Stimulated activated CD4-positive, alpha-beta T cell treated with anti-CD3 and anti-CD28 coated beads, Interleukin-12 subunit alpha, Interleukin-12 subunit beta, amount 100 ng/mL, for 48 hours (primary cell): ENCODE data around the gene LPCAT1.
"Not testable (repeated sequence)": the region's sequence is repeated elsewhere in the genome, so short reads cannot be mapped to it uniquely, and the experiment has no call there.

Source experiments
- DNase-seq, 3 donors: peaks; one replicate each; pipeline ENCODE4 v3.0.0-alpha.2; 2020; ENCODE audit warnings: low read depth in 2 of 3, low spot score in 1 of 3

LPCAT1 gene

DNA sequence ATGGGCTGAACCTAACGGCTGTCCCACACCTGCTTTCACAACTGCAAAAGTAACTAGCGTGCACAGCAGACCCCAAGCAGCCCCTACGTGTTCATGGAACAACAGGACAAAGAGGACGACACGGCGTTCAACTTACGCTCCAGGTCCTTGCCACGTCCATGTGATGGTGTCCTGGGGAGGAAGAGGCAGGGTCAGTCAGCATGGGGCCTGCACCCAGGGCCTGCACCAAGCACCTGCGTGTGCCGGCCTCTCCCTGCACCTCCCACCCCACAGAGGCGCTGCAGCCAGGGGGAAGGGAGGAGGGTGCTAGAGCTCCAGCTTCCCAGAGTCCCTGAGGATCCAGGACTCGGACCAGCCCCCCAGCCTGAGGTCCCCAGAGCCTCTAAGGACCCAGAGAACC is 43.0 kb downstream of the LPCAT1 start:
- DNase-seq = no peak

DNA sequence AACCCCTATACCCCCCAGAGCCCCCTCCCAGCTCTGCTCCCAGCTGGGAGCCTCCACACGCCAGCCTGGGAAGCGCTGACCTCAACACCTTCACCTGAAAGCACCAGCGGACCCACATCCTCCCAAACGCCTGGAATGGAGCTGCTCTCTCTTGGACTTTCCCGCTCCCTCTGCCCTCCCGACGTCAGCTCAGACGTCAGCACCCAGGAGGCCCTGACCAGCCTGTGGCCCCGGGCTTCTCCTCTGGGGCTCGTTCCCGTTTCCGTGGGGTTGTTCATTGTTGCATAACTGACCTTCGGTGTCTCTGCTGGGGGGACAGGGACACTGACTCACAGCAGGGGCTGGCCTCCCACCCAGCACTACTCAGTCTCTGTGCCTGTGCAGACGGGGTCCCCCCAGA is 43.5 kb downstream of the LPCAT1 start:
- no peak for DNase-seq

DNA sequence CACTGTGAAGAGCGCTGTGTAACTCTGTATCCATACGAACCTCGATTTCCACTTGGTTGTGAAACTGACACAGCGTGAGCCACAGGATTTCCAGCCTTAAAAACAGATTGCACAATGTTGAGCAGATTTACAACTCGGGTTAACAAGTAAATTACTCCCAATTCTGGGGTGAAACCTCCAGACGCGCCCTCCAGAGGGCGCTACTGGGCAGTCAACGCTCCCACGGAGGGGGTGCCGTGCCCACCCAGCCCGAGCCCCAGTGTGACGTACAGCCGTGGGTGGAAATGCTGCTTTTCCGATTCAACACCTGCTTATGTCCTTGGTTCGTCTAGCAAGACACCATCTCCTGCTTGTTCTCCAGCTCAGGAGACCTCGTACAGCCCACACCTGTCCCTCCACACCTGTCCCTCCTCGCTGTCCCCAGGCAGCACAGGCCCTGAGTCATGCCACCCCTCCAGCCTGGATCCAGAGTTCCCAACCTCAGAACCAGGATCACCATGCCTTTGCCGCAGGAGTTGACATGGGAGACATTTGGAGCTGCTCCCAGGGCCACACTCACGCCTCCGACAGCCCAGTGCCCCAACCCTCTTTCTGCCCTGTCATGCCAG is 44.1 kb downstream of the LPCAT1 start:
- DNase-seq = no peak

- no peak for DNase-seq
Observed at GRCh38 chr5:1479066-1479465, 44.7 kb downstream of the LPCAT1 start.

- no peak for DNase-seq
Observed at GRCh38 chr5:1478271-1479035, 45.3 kb downstream of the LPCAT1 start.

DNA sequence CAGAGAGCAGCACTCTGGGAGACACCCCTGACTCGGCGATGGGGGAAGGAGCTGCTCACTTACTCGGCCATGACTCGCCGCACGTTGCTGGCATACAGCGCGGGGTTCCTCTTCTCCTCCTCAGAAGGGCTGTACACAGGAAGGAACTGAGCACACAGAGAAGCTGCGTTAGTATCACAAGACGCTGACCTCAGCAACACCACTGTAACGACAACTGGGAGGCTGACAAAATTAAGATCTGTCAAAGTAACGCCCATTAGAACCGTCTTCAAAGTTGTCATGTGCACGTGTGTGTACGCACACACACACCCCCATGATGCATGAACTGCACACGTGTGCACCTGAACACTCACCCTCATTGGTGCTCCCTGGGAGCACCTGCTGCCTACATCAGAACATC is 46.4 kb downstream of the LPCAT1 start:
- no peak for DNase-seq

GRCh38 chr5:1476967-1477310 is 46.8 kb downstream of the LPCAT1 start:
- DNase-seq = no peak

DNA sequence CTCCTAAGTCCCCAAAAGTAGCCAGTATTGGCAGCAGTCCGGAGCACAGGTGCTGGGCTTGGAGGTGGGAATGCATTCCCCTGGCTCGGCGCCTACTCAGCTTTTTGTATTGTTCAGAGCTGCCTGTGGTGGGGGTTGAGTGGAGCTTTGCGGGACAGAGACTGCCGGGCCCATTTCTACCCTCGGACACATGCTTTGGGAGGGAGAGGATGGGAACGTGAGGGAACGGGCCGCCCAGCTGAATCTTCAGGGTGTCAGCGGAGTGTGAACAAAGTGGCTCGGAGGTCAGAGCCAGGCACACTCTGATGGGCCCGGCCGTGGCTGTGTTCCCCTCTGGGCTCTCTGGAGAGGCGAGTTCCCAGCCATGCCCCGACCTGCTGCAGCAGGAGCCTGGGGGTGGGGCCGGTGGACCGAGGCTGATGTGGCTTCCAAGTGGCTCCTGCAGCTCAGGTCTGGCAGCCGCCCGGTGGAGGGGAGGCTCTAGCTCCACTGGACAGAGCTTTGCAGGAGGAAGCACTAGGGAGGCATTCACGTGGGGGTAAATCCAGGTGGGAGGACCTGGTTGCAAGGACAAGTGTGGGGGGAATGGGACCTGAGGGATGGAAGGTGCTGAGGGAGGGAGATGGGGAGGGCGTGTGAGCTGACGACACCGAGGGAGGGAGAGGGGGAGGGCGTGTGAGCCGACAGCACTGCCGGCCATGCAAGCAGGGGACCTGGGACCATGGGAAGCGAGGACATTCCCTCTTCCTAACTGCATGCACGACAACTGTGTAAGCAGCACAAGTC is 47.4 kb downstream of the LPCAT1 start:
- no peak for DNase-seq

DNA sequence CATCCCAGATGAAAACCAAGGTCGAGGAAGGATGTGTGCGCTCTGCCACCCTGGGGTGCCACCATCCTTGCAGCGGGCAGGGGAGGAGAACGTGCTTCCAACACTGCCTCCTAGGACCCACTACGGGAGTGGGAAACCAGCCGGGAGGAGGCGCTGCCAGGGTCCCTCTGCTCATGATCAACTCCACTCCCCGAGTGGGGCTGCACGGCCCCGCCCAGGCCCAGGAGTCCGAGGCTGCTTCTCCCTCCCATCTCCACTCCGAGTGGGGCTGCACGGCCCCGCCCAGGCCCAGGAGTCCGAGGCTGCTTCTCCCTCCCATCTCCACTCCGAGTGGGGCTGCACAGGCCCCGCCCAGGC is 48.2 kb downstream of the LPCAT1 start:
- DNase-seq = not testable (repeated sequence)

DNA sequence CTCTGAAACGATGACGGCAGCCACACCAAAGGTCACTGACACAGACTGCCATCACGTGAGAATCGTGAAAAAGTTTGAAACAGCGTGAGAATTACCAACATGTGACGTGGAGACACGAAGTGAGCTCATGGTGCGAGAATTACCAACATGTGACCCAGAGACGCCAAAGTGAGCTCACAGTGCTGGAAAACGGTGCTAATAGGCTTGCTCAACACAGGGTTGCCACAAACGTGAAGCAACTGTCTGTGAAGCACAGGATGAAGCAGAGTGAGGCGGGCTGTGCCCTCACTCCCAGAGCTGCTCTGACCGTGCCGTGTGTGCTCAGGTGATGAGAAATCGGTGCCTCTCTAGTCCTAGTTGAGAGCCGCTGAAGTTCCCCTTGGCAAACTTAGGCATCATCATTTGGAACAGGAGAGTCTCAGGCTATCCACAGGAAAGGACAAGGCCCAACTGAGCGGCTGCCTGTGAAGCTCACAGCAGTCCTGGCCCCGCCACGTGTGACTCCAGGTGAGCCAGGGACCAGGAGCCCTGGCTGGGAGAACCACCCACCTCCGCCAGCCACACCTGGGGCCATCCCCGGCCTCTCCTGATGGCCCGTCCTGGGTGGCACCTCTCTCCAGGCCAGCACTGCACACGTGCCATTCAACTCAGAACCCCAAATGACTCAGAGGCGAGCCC is 48.8 kb downstream of the LPCAT1 start:
- no peak for DNase-seq

GRCh38 chr5:1474183-1474839 is 49.4 kb downstream of the LPCAT1 start:
- DNase-seq = no peak

DNA sequence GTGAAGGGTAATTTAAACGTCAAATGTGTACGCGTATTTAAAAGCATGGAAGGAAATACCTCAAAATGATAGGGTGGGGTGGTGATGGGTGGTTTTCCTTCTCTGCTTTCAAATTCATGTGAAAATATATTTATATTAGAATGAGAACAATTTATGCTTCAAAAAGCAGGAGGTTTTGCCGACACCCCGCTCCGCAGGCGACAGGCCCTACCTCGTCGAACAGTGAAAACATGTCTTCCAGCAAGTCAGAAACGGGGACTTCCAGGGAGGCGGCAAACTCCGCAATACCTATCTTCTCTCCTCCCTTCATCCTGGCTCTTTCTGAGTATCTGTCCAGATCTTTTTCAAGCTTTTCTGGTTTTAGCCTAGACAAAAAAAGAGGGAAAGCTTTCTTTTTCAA is 50.0 kb downstream of the LPCAT1 start:
- no peak for DNase-seq

DNA sequence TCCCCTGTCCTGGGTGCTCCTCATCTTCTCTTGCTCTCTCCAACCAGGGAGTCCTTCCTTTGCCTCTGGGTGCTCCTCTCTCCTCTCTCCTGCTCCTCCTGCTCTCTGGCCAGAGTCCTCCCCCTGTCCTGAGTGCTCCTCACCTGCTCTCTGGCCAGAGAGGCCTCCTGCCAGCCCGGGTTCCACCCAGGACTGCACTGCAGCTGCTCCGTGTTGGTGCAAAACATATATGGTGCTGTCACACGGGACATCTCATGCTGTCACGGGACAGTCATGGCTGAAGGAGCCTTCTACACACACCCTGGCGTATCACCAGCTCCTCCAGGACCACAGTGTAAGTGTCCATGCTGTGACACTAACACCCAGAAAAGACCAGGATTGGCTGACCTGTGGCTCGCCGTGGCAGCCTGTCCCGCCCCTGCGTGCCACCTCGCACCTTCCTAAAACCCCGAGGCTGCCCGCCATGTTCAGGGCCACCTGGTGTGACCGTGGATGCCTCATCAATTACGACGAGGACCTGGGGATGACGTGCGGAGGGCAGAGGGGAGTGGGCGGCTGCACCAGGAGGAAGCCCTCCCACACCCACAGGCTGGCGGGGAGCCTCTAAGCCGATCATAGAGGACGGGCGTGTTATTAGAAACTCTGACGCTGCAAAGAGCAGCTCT is 50.7 kb downstream of the LPCAT1 start:
- no peak for DNase-seq

- no peak for DNase-seq
Observed at GRCh38 chr5:1471997-1472963, 51.5 kb downstream of the LPCAT1 start.

DNA sequence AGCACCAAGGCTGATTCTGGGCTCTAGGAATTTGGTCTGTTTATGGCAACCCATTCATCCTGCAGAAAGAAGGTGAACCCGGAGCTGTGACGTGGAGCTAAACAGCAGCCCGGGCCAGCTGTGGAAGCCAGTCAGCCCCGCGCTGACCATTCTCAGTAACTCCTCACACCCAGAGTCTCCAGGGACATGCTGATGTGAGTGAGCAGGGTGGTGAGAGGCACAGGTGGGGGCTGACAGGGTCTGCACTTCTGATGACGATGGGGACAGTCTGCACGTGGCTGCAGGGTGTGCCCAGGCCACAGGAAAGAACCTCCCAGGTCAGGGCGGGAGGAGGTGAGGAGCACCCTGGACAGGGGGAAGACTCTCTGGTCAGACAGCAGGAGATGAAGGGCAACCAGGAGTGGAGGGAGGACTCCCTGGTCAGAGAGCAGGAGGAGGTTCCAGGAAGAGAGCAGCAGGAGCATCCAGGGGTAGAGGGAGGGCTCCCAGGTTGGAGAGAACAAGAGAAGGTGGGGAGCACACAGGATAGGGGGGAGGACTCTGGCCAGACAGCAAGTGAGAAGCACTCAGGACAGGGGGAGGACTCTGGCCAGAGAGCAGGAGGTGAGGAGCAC is 52.4 kb downstream of the LPCAT1 start:
- DNase-seq = no peak

DNA sequence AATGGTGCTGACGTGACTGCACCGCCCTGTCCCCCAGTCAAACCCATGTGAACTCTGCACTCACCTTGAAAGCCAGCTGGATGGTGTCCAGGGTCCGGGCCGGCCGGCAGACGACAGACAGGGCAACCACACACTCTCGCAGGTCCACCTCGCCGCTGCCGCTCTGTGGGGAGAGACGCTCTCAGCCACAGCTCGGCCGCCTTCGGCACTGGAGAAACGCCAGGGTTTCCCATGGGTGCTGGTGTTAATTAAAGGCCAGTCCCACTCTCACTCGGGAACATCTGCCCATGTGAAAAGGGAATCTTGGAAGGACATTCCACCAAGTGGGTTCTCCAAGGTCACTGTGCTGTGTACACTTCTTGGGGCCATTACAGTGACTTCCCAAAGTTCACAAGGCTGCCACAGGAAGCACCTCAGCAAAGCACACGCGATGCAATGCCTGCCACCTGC is 53.0 kb downstream of the LPCAT1 start:
- no peak for DNase-seq

DNA sequence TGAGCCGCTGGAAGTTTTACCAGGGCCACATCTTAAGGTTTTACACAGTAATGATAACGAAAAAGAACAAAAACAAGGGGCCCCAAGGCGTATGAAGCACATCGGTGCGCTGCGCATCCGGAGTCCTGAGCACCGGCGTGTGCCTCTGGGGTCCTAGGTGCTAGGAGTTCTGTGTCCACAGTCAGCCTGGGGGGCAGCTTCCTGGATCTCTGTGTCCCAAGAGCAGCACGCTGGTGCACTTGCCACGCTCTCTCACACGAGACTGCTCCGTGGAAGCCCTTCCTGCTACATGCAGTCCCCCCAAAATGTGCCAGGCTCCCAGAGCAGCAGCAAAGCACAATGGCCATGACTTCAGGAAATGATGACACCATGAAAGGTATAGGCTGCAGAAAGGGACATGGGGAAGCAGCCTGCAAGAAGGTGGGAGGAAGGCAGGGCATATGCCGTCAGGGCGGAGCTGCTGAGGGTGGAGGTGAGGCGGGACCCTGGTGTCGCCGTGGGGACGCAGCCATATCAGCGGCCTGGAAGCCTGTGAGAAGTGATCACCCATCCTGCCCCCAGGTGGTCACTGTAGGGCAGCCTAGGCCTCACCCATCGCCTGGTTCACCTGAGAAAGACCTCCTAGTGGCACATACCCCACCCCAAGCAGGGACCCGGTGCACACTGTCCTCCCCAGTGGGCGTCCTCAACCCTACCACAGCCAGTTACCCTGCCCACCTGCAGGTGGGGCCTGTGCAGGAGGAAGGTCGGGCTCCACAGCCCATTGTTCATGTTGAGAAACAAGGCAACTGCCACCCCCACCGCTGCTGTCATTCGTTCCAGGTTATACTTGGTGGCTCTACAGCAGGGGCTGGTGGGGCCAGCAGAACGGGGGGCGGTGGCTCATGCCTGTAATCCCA is 54.9 kb downstream of the LPCAT1 start:
- no peak for DNase-seq

DNA sequence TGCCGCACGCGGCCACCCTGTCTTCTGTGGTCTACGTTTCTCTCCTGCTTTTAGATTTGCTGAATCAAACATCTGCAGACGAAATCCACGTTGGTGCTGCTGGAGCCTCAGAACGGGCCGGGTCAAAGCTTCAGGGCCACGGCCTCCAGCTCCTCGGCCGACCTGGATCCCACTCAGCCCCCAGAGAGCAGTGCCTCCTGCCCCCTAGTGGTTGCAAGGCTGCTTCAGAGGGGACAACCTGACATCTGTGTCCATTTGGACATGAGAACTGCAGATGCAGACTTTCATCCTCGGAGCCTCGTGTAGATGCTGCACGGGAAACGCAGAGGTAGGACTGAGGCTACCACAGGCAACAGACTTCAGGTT is 55.5 kb downstream of the LPCAT1 start:
- DNase-seq = no peak
